Measurements from ENCODE around the gene SLC44A2.

SLC44A2 gene

GRCh38 chr19:10618846-10619245, 6.5 kb upstream of the SLC44A2 start:
- TF ChIP-seq CTCF (IDR thresholded peaks at IDR 0.05; ENCODE audit: unreplicated experiment in 3 of 3): no peak
- Mint-ChIP-seq H3K4me1 (peaks cover 6% of the 10 kb centered on the region), H3K27me3 (ENCODE audit: low read depth) (no peaks in the 10 kb centered on the region), H3K27ac (no peak overlapping the region), H3K36me3 (ENCODE audit: low read depth) (peaks cover 9% of the 10 kb centered on the region), H3K9me3 (no peaks in the 10 kb centered on the region), H3K4me3 (no peak overlapping the region)

GRCh38 chr19:10620786-10621185, 4.6 kb upstream of the SLC44A2 start:
- no peak for TF ChIP-seq CTCF (IDR thresholded peaks at IDR 0.05; ENCODE audit: unreplicated experiment in 3 of 3)
- Mint-ChIP-seq H3K9me3 (no peaks in the 10 kb centered on the region), H3K36me3 (ENCODE audit: low read depth) (peaks cover 9% of the 10 kb centered on the region), H3K4me1 (peaks cover 10% of the 10 kb centered on the region), H3K27ac (peak overlapping the region in 1 of 3 experiments; percentile 52), H3K27me3 (ENCODE audit: low read depth) (no peaks in the 10 kb centered on the region), H3K4me3 (peak overlapping the region in 1 of 3 experiments; percentile 29)

GRCh38 chr19:10621966-10622365, 3.4 kb upstream of the SLC44A2 start:
- no peak for TF ChIP-seq CTCF (IDR thresholded peaks at IDR 0.05; ENCODE audit: unreplicated experiment in 3 of 3)
- H3K4me3 Mint-ChIP-seq: peak overlapping the region in 2 of 3 experiments; percentile 6 to 17
- H3K9me3 Mint-ChIP-seq: no peaks in the 10 kb centered on the region
- H3K4me1 Mint-ChIP-seq: peaks cover 10% of the 10 kb centered on the region
- H3K36me3 Mint-ChIP-seq (ENCODE audit: low read depth): peaks cover 9% of the 10 kb centered on the region
- H3K27me3 Mint-ChIP-seq (ENCODE audit: low read depth): no peaks in the 10 kb centered on the region
- peak overlapping the region in 2 of 3 experiments; percentile 39 to 48 for H3K27ac Mint-ChIP-seq

- Mint-ChIP-seq H3K27me3 (ENCODE audit: low read depth) (no peaks in the 10 kb centered on the region), H3K9me3 (no peaks in the 10 kb centered on the region), H3K4me1 (peaks cover 4% of the 10 kb centered on the region), H3K27ac (peak overlapping the region; percentile 83 to 86 (median 86)), H3K36me3 (ENCODE audit: low read depth) (peaks cover 17% of the 10 kb centered on the region), H3K4me3 (peak overlapping the region; percentile 81 to 86 (median 85))
- no peak for TF ChIP-seq CTCF (IDR thresholded peaks at IDR 0.05; ENCODE audit: unreplicated experiment in 3 of 3)
Observed at GRCh38 chr19:10624585-10624984, 768 bp upstream of the SLC44A2 start.

- Mint-ChIP-seq H3K36me3 (ENCODE audit: low read depth) (peaks cover 17% of the 10 kb centered on the region), H3K9me3 (no peaks in the 10 kb centered on the region), H3K27ac (peak overlapping the region; percentile 82 to 91 (median 87)), H3K4me3 (peak overlapping the region; percentile 85 to 92 (median 86)), H3K4me1 (peaks cover 4% of the 10 kb centered on the region), H3K27me3 (ENCODE audit: low read depth) (no peaks in the 10 kb centered on the region)
- no peak for TF ChIP-seq CTCF (IDR thresholded peaks at IDR 0.05; ENCODE audit: unreplicated experiment in 3 of 3)
Observed at GRCh38 chr19:10625762-10626138, 397 bp downstream of the SLC44A2 start.

GRCh38 chr19:10631874-10632273, 6.5 kb downstream of the SLC44A2 start:
- H3K36me3 Mint-ChIP-seq (ENCODE audit: low read depth): peaks cover 61% of the 10 kb centered on the region

More at GRCh38 chr19:10631874-10632273, 6.5 kb downstream of the SLC44A2 start:
- Mint-ChIP-seq H3K27me3 (ENCODE audit: low read depth) (peaks cover 5% of the 10 kb centered on the region), H3K4me3 (no peak overlapping the region), H3K27ac (no peak overlapping the region), H3K4me1 (no peaks in the 10 kb centered on the region), H3K9me3 (no peaks in the 10 kb centered on the region)
- TF ChIP-seq CTCF (IDR thresholded peaks at IDR 0.05; ENCODE audit: unreplicated experiment in 3 of 3): no peak

Measured in nephron (organoid).